IMR-90 (cell line): ENCODE measurements around the gene AGAP1. TPM values are rescaled to one million over a fixed set of nuclear protein-coding genes. Genes with fewer than 3 reads are reported as not detected.

Experiments used
- ATAC-seq: fragments of 200-7000 bp; cut with Tn5 transposase; 2 replicates; pipeline ENCODE4 v1.9.1; 2020; ENCODE audit warnings: low read depth, mild to moderate bottlenecking, moderate library complexity
- BruUV-seq: library from RNA; stranded (reverse); fragments of 400-500 nt; replicated peaks from 2 replicates; lab custom pipeline; 2021; lab: Mats Ljungman, UMichigan
- CTCF ChIA-PET: fragments of 300-600 bp; formaldehyde crosslinking; extraction: SDS; loops from one replicate; lab custom pipeline; 2021; ENCODE audit warnings: antibody characterized with exemption; lab: Yijun Ruan, JAX
- POLR2A ChIA-PET: fragments of 300-600 bp; sonication (Branson Sonifier 250); formaldehyde crosslinking; loops from one replicate; lab custom pipeline; 2022; ENCODE audit warnings: antibody characterized with exemption; ENCODE audit not compliant: unreplicated experiment; lab: Charles Lee
- DNase-seq: peaks from one replicate; pipeline ENCODE4 v3.0.0; 2013
- H2AFZ ChIP-seq: replicated peaks from 2 replicates; pipeline ENCODE3; 2013; ENCODE audit warnings: low read length, mild to moderate bottlenecking; ENCODE audit not compliant: poor library complexity
- H2AK5ac ChIP-seq: 2 replicates; pipeline ENCODE4 v1.6.1; 2013; ENCODE audit warnings: low read depth, low read length, inconsistent platforms
- H2AK9ac ChIP-seq: replicated peaks from 2 replicates; pipeline ENCODE3; 2013; ENCODE audit warnings: mild to moderate bottlenecking, low read depth, low read length, moderate library complexity; ENCODE audit not compliant: poor library complexity
- H2BK120ac ChIP-seq: 2 replicates; pipeline ENCODE4 v1.6.1; 2013; ENCODE audit warnings: low read depth, low read length, inconsistent platforms
- H2BK15ac ChIP-seq: 3 replicates; pipeline ENCODE4 v1.6.1; 2013; ENCODE audit warnings: low read depth, low read length, inconsistent platforms
- H2BK20ac ChIP-seq: 2 replicates; pipeline ENCODE4 v1.6.1; 2013; ENCODE audit warnings: low read depth, mild to moderate bottlenecking, inconsistent platforms, low read length, moderate library complexity
- H2BK5ac ChIP-seq: 2 replicates; pipeline ENCODE4 v1.6.1; 2013; ENCODE audit warnings: mild to moderate bottlenecking, low read depth, low read length, inconsistent platforms; ENCODE audit not compliant: poor library complexity, severe bottlenecking
- H3K14ac ChIP-seq: replicated peaks from 2 replicates; pipeline ENCODE4 v1.6.1; 2013; ENCODE audit warnings: low read depth, low read length, inconsistent platforms
- H3K18ac ChIP-seq: 2 replicates; pipeline ENCODE4 v1.6.1; 2013; ENCODE audit warnings: low read depth, low read length, control low read depth
- H3K23ac ChIP-seq: 2 replicates; pipeline ENCODE4 v1.6.1; 2013; ENCODE audit warnings: low read depth, low read length, inconsistent platforms
- H3K27ac ChIP-seq: 2 replicates; pipeline ENCODE4 v1.5.1; 2013; ENCODE audit warnings: mild to moderate bottlenecking, control low read depth, low read length; ENCODE audit not compliant: insufficient read depth
- H3K27me3 ChIP-seq: 2 replicates; pipeline ENCODE4 v1.6.1; 2013; ENCODE audit warnings: low read length; ENCODE audit not compliant: control insufficient read depth, insufficient read depth
- H3K36me3 ChIP-seq: 2 replicates; pipeline ENCODE4 v1.6.1; 2013; ENCODE audit warnings: low read length, mixed read lengths; ENCODE audit not compliant: control insufficient read depth, insufficient read depth
- H3K4ac ChIP-seq: 2 replicates; pipeline ENCODE4 v1.6.1; 2013; ENCODE audit warnings: low read depth, low read length, inconsistent platforms
- H3K4me1 ChIP-seq: 2 replicates; pipeline ENCODE4 v1.6.1; 2013; ENCODE audit warnings: low read length, mixed read lengths; ENCODE audit not compliant: control insufficient read depth, insufficient read depth
- H3K4me2 ChIP-seq: 2 replicates; pipeline ENCODE4 v1.6.1; 2013; ENCODE audit warnings: low read depth, mild to moderate bottlenecking, control low read depth, low read length, moderate library complexity
- H3K4me3 ChIP-seq: 2 replicates; pipeline ENCODE4 v1.5.1; 2013; ENCODE audit warnings: low read depth, mild to moderate bottlenecking, control low read depth, low read length, moderate library complexity; ENCODE audit not compliant: insufficient read depth
- H3K56ac ChIP-seq: 2 replicates; pipeline ENCODE4 v1.6.1; 2013; ENCODE audit warnings: low read length, inconsistent platforms; ENCODE audit not compliant: insufficient read depth; ENCODE audit errors: extremely low read depth
- H3K79me1 ChIP-seq, 2 experiments: 2 replicates each; pipeline ENCODE4 v1.6.1; 2013; ENCODE audit warnings: low read length in 2 of 2, inconsistent platforms in 1 of 2, low read depth in 1 of 2
- H3K9ac ChIP-seq: 2 replicates; pipeline ENCODE4 v1.6.1; 2013; ENCODE audit warnings: low read depth, low read length, control low read depth
- H3K9me1 ChIP-seq: 2 replicates; pipeline ENCODE4 v1.6.1; 2013; ENCODE audit warnings: low read length, inconsistent platforms; ENCODE audit not compliant: insufficient read depth
- H3K9me3 ChIP-seq: 2 replicates; pipeline ENCODE4 v1.6.1; 2013; ENCODE audit warnings: low read length; ENCODE audit not compliant: control insufficient read depth, insufficient read depth
- H4K20me1 ChIP-seq: 2 replicates; pipeline ENCODE4 v1.6.1; 2013; ENCODE audit warnings: low read length, inconsistent platforms; ENCODE audit not compliant: insufficient read depth
- H4K5ac ChIP-seq: 2 replicates; pipeline ENCODE4 v1.6.1; 2013; ENCODE audit warnings: mild to moderate bottlenecking, low read depth, low read length, control low read depth
- H4K8ac ChIP-seq, 2 experiments: 2 replicates each; pipeline ENCODE4 v1.6.1; 2013; ENCODE audit warnings: low read depth in 2 of 2, low read length in 2 of 2, control low read depth in 1 of 2, inconsistent platforms in 1 of 2
- H4K91ac ChIP-seq: 2 replicates; pipeline ENCODE4 v1.6.1; 2013; ENCODE audit warnings: low read depth, low read length, inconsistent platforms; ENCODE audit not compliant: insufficient read depth
- BHLHE40 ChIP-seq: fragments of 150-350 bp; IDR thresholded peaks from 2 replicates; pipeline ENCODE4 v1.6.1; 2016; ENCODE audit warnings: mild to moderate bottlenecking, low read depth, low read length
- MAFK ChIP-seq: IDR thresholded peaks from 2 replicates; pipeline ENCODE4 v1.6.1; 2012; ENCODE audit warnings: low read depth, low read length, improper control_type of control experiment
- NFE2L2 ChIP-seq: fragments of 150-350 bp; IDR thresholded peaks from 2 replicates; pipeline ENCODE4 v1.6.1; 2016; ENCODE audit warnings: low read depth, mild to moderate bottlenecking, low read length
- WGBS, 2 experiments: methylation state at CpG; one replicate each; pipeline versions ENCODE4 v1.1.5 to v1.1.7; 2013; ENCODE audit warnings: missing lambda C conversion rate in 2 of 2; ENCODE audit not compliant: insufficient read length in 1 of 2; ENCODE audit errors: extremely low coverage in 2 of 2; 5-methylcytosine and 5-hydroxymethylcytosine counted together
- dilution Hi-C: fragments of 300-500 bp; cut with HindIII; formaldehyde crosslinking; loops from one replicate; pipeline ENCODE4 v1.14.3; 2018; ENCODE audit warnings: low sequenced_read_pairs; ENCODE audit not compliant: unreplicated experiment
- in situ Hi-C: fragments of 300-500 bp; cut with MboI; formaldehyde crosslinking; loops from 3 replicates; pipeline ENCODE4 v1.14.3; 2019; ENCODE audit warnings: low sequenced_read_pairs, inconsistent platforms, mixed read lengths
- intact Hi-C: fragments of 100-400 bp; cut with micrococcal nuclease; formaldehyde crosslinking; loops from 2 replicates; pipeline ENCODE4 v1.10.0; 2022
- polyA plus RNA-seq, 3 experiments: library from polyadenylated mRNA; depleted of rRNA; stranded (reverse); fragments of >200 nt; gene quantifications; 2 replicates each; pipeline ENCODE4 v1.2.3, GENCODE V29; 2012; ENCODE audit warnings: low replicate concordance in 1 of 3
- total RNA-seq: library from RNA; depleted of rRNA; stranded (reverse); fragments of >200 nt; gene quantifications from 2 replicates; pipeline ENCODE4 v1.2.3, GENCODE V29; 2012

Gene AGAP1
- total and polyA plus RNA-seq, 2 of the 4 experiments (the other 2 are of a cell fraction), result 15.1 to 16.4 TPM

- no peaks in the 10 kb centered on the region for H3K79me1 ChIP-seq
Observed at GRCh38 chr2:236081171-236081570, 587.3 kb downstream of the AGAP1 start.

More at GRCh38 chr2:236081171-236081570, 587.3 kb downstream of the AGAP1 start:
- Histone ChIP-seq H3K4me1 (no peaks in the 10 kb centered on the region; the same call in 1 of the 2 replicates), H3K56ac (no peak overlapping the region), H2BK15ac (no peak overlapping the region), H3K4me2 (no peak overlapping the region), H3K23ac (no peak overlapping the region), H3K9ac (no peak overlapping the region), H3K4ac (no peak overlapping the region), H3K27me3 (no peaks in the 10 kb centered on the region), H2BK20ac (no peak overlapping the region), H3K9me1 (no peaks in the 10 kb centered on the region; the same call in 1 of the 2 replicates), H3K4me3 (no peak overlapping the region), H2AK5ac (no peak overlapping the region), H2BK5ac (no peak overlapping the region), H3K9me3 (no peaks in the 10 kb centered on the region), H3K14ac (no peak overlapping the region), H3K36me3 (no peaks in the 10 kb centered on the region), H4K91ac (no peak overlapping the region), H3K27ac (no peak overlapping the region), H4K8ac (no peak overlapping the region), H2AFZ (no peak overlapping the region), H4K5ac (no peak overlapping the region), H3K18ac (no peak overlapping the region), H2AK9ac (no peak overlapping the region), H2BK120ac (no peak overlapping the region), H4K20me1 (no peaks in the 10 kb centered on the region)
- no peak for DNase-seq
- ATAC-seq, result no peak
- no TSS peak for BruUV-seq
- intact Hi-C loops (no loop called here), in situ Hi-C loops (no loop called here), dilution Hi-C loops (no loop called here)
- TF ChIP-seq MAFK, result no peak
- no peak for TF ChIP-seq BHLHE40
- TF ChIP-seq NFE2L2, result no peak
- CTCF ChIA-PET, result no interaction called here
- no CpG with 5 or more reads among the region's 11 CpGs for WGBS, 2 experiments
- POLR2A ChIA-PET, result no interaction called here
